GM20000 (cell line): ENCODE results near the gene CCDC175.

Experiments used
- DNase-seq: peaks from one replicate; pipeline ENCODE4 v3.0.0; 2012; ENCODE audit warnings: low spot score
- TF ChIP-seq, protein P1 (sequence below): IDR thresholded peaks from 2 replicates; pipeline ENCODE4 v1.5.1; 2012; ENCODE audit warnings: mild to moderate bottlenecking, control low read depth; ENCODE audit errors: extremely low read depth, missing control alignments

The CCDC175 gene

DNA sequence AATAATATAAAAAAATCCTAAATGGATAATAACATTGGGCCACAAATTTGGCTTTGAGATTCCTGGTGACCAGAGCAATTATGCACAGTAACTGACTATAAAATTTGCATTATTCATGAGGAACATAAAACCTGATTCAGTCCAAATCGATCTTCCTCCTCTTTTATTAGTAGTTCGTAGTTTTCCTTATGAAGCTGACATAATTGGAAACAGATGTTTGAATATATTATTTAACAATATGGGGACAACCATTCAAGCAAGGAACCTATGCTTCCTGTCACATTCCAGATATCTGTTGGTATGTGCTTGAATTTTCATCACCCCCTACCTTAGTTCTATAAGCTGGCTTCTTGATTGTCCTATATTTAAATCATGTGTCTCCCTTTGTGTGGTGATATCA lies 34.9 kb downstream of the CCDC175 start:
- TF ChIP-seq, protein P1, sequence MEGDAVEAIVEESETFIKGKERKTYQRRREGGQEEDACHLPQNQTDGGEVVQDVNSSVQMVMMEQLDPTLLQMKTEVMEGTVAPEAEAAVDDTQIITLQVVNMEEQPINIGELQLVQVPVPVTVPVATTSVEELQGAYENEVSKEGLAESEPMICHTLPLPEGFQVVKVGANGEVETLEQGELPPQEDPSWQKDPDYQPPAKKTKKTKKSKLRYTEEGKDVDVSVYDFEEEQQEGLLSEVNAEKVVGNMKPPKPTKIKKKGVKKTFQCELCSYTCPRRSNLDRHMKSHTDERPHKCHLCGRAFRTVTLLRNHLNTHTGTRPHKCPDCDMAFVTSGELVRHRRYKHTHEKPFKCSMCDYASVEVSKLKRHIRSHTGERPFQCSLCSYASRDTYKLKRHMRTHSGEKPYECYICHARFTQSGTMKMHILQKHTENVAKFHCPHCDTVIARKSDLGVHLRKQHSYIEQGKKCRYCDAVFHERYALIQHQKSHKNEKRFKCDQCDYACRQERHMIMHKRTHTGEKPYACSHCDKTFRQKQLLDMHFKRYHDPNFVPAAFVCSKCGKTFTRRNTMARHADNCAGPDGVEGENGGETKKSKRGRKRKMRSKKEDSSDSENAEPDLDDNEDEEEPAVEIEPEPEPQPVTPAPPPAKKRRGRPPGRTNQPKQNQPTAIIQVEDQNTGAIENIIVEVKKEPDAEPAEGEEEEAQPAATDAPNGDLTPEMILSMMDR: no peak

DNA sequence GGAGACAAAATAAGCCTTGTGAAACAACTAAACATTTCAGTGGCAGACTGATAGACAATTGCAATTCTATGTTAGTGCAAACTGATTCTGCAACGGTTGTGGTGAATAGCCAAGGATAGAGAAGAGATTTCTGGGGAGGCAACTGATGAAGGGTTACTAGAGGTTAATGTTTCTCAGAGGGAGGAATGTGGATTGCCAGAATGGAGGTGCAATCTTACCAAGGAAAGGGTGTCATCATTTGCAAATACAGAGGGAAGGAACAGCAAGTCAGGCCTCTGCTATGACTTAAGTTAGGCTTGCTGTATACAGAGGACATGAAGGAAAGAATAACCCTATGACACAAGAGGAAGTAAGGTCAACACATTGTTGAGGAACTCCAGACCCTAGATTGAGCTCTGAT lies 35.8 kb downstream of the CCDC175 start:
- DNase-seq: no peak
- TF ChIP-seq, protein P1: no peak

More for the DNA sequence above, 34.9 kb downstream of the CCDC175 start:
- DNase-seq: no peak

DNA sequence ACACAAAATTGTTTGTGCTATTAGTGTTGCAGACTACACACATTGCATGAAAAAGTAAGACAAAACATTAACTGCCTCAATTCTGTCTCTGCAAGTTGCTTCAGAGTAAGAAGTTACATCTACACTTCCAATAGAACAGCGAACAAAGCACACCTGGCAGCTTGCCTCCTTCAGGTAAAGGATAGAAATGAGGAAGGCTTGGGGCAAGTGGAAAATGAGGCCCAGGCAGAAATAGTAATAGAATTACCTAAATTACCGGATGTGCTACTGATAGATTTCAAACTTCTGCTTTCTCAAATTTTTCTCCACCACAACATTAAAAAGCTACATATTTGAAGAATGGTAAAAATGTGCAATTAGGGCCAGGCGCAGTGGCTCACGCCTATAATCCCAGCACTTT lies 37.7 kb downstream of the CCDC175 start:
- DNase-seq: no peak
- TF ChIP-seq, protein P1: no peak

DNA sequence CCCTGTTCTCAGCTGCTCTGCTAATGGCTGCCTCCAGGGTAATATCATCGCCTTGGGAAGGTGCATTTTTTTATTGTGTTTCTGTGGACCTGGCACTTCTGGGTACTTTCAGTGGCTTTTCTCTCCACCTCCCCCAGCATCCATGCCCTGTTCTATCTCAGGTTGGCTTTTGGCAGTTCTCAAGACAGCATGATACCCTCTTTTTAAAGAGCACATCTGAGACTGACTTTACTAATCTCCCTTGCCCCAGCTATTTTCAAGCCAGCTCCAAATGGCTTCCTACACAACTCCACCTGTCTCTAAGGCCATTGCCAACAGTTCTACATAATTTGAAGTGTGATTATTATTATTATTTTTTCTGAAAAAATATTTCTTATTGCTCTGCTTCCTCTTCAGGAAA lies 39.1 kb downstream of the CCDC175 start:
- TF ChIP-seq, protein P1: no peak
- DNase-seq: no peak

DNA sequence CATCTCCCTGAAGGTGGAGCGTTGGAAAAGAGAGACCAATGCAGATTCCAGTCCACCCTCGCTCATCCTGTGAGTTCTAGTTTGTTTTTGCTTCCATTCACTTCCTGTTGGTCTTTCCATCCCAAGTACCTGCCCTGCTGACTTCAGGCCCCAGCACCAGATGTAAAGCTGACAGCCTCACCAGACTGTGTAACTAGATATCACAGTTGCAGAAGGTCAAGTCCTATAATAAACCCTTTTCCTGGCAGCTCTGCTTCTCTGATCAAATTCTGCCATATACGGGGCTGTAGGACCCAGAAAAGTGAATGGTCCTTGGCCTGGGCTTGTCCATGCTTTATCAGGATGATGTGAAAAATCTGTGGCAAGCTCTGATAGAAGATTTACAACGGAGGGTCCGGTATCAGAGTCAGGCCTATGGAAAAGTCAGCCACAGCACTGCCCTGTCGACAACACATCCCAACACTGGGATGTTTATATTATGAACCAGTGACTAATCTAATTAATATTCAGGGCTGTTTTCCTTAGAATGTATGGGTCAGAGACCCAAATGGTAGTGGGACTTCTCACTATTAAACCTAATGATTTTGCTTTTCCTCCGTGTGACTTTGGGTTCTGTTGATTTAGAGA lies 42.1 kb downstream of the CCDC175 start:
- DNase-seq: no peak
- TF ChIP-seq, protein P1: no peak

DNA sequence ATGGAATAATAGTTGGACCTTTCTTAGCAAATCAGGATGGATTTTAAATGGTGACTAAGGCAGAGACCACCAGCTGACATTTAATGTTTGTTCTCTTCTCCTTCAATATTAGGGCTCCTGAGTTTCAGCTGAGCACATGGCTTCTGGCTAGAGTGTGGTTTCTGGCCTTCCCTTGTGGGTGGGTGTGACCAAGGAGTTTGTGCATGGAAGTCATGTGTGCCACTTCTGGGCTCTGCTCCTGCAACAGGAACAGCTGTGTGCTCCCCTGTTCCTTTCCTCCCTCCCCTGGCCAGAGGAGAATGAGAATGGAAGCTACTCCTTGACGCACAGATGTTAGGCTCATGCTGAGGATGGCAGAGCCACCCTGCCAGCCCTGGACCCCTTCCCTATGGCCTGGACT lies 44.2 kb downstream of the CCDC175 start:
- TF ChIP-seq, protein P1: no peak
- no peak for DNase-seq

DNA sequence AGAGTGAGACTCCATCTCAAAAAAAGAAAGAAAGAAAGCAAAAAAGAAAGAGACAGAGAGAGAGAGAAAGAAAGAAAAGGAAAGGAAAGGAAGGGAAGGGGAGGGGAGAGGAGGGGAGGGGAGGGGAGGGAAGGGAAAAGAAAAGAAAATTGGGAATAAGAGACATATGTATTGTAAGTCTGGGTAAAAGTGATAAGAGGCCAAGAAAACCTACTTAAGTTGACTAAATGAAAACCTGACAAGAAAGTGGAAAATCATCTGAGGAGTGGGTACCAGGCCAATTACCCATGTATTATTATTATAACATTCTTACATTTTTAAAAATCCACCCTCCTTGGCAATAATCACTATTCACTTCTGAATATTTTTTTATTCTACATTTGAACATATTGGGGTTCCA lies 46.3 kb downstream of the CCDC175 start:
- DNase-seq: no peak
- TF ChIP-seq, protein P1: no peak
